Measurements from ENCODE around the gene CPA1. TPM values are rescaled to one million over a fixed set of nuclear protein-coding genes. Genes with fewer than 3 reads are reported as not detected.

CPA1 gene
- total and polyA plus RNA-seq, 5 experiments from 2014 or later = 0.26 TPM; not detected in 4

DNA sequence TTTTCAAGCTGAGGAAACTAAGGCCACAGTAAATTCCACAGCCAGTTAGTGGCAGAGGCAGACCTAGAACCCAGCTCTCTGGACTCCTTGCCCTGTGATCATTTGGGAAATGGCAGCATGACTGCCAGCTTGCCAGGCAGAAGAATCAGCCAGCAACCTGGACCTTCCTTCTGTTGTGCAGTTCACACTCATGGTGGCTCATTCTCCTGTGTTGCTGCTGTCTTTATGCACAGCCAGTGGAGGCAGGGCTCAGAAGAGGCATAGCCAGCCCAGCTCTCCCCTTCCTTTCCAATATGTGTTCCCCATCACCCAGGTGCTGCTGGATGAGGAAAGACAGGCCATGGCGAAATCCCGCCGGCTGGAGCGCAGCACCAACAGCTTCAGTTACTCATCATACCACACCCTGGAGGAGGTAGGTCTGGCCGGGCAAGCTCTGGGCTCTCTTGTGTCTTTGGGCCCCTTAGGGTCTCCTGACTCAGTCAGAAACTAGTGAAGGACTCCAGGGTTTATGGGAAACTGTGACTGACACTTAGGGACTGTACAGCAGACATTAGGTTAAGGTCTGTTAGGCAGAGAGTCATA is 20.9 kb upstream of the CPA1 start:
- DNase-seq (no peak), ATAC-seq (no peak)
- Mint-ChIP-seq H3K9me3 (peaks cover 0 to 19% (median 12%) of the 10 kb centered on the region in 9 donors), H3K4me3 (no peak overlapping the region), H3K4me1 (peaks cover 0 to 9% (median 6%) of the 10 kb centered on the region in 4 donors), H3K27me3 (no peaks in the 10 kb centered on the region), H3K27ac (peak overlapping the region in 2 of 10 donors; percentile 47 to 77), H3K36me3 (peaks cover 0 to 13% (median 9%) of the 10 kb centered on the region in 3 donors)
- POLR2A ChIA-PET = no interaction called here

DNA sequence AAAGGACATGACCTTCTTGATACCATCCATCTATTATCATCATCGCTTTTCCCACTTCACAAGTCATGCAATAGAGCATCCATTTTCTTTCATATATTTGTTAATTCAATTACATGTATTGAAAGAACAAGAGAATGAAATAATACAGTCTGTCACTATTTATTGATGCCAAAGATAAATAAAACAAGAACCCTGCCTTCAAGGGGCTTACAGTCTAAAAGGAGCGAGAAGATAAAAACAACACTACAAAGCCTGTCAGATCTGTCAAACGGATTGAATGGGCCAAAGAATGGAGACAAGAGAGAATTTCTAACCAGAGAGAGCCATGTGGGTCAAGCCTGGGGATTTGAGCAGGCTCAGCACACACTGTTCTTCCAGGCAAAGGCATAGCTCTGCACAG is 19.8 kb upstream of the CPA1 start:
- peaks cover 0 to 19% (median 12%) of the 10 kb centered on the region in 9 donors for H3K9me3 Mint-ChIP-seq
- peaks cover 0 to 13% (median 9%) of the 10 kb centered on the region in 3 donors for H3K36me3 Mint-ChIP-seq
- no peak for ATAC-seq
- H3K27me3 Mint-ChIP-seq = no peaks in the 10 kb centered on the region
- H3K4me3 Mint-ChIP-seq = no peak overlapping the region
- peaks cover 0 to 17% (median 11%) of the 10 kb centered on the region in 4 donors for H3K4me1 Mint-ChIP-seq
- H3K27ac Mint-ChIP-seq = no peak overlapping the region
- no peak for DNase-seq
- POLR2A ChIA-PET = no interaction called here

DNA sequence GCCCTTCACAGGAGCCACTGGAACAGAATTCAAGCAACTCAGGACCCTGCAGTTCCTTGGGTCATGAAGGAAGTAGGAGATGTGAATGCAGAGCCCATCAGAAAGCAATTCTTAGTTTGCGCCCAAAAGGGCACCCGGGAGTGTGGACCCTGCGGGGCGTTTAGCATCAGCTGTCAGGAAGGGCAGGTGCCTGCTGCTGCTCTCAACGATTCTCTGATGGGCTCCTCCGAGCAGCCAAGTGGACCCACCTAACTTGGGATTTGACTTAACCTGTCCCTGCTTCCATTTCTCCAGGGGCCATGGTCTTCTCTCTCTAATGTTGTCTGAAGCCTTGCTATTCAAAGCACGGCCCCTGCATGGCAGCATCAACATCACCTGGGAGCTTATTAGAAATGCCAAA is 18.6 kb upstream of the CPA1 start:
- H3K36me3 Mint-ChIP-seq = peaks cover 0 to 13% (median 9%) of the 10 kb centered on the region in 3 donors
- peaks cover under 1 to 28% (median 19%) of the 10 kb centered on the region in 4 donors for H3K4me1 Mint-ChIP-seq
- POLR2A ChIA-PET = no interaction called here
- H3K4me3 Mint-ChIP-seq = no peak overlapping the region
- ATAC-seq (no peak), DNase-seq (no peak)
- peaks cover 0 to 19% (median 12%) of the 10 kb centered on the region in 9 donors for H3K9me3 Mint-ChIP-seq
- H3K27ac Mint-ChIP-seq = no peak overlapping the region
- H3K27me3 Mint-ChIP-seq = no peaks in the 10 kb centered on the region

DNA sequence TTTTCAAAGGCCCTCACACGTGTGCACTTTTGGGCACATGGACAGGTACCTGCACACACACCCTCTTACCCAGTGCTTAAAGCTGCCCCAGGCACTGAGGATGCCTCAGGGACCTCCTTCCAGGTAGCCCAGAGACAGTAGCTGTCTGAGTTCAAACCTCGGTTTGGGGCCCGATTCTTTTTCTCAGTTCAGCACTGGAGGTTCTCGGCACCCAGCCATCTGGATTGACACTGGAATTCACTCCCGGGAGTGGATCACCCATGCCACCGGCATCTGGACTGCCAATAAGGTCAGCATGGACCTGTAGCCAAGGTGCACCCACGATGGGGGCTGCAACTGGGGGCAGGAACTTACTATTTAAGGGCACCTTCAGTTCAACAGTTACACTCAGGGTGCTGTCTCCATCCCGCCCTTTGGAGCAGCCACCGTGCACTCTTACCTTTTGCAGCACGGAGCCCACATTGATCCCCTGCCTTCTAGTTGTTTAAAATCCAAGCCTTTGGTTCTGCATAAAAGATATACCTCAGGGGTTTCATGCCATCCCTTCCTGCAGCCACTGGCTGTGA is 18.0 kb upstream of the CPA1 start:
- Mint-ChIP-seq H3K4me3 (no peak overlapping the region), H3K9me3 (peaks cover 0 to 19% (median 12%) of the 10 kb centered on the region in 9 donors), H3K36me3 (peaks cover 0 to 14% (median 9%) of the 10 kb centered on the region in 3 donors), H3K27ac (no peak overlapping the region), H3K27me3 (no peaks in the 10 kb centered on the region), H3K4me1 (peaks cover 7 to 35% (median 25%) of the 10 kb centered on the region in 4 donors)
- POLR2A ChIA-PET = no interaction called here
- DNase-seq = no peak
- ATAC-seq = no peak

DNA sequence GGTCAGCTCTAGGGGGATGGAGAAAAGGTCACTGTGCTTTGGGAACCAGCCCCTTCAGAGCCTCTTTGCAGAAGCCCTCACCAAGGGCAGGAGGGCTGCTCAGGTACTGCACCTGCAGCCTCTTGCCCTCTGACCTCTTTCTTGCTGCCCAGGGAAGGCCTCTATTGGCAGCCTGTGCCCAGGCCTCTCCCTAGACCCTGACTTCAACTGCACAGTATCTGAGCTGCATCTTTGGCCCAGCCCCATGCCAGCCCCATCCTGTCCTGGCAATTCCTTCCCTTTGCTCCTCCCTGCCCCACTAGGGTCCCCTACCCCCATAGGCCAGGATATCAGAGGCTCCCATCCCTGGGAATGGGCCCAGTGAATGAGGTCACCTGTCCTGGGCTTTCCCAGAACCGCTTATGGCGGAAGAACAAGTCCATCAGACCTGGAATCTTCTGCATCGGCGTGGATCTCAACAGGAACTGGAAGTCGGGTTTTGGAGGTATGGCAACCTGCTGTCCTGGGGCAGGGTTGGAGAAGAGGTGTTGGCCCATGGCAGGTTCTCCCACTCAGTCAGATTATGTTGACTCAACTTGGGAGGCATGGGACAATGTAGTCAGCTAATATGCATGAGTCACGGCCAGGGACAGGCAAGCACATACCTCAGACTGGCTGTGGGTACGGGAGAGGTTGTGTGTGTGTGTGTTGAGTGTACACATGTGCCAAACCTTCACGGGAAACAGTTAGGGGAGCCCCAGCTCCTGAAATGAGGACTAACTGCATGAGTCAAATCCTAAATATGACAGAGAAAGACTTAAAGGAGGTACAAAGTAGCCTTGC is 17.1 kb upstream of the CPA1 start:
- ATAC-seq (no peak), DNase-seq (no peak)
- POLR2A ChIA-PET = interaction anchor here (0.9 kb wide), 1 partner anchor 39 kb away, joined by 3 read pairs; no protein-coding TSS in a partner anchor
- peaks cover 0 to 19% (median 12%) of the 10 kb centered on the region in 9 donors for H3K9me3 Mint-ChIP-seq
- H3K36me3 Mint-ChIP-seq = peaks cover 0 to 15% (median 9%) of the 10 kb centered on the region in 3 donors
- no peaks in the 10 kb centered on the region for H3K27me3 Mint-ChIP-seq
- H3K27ac Mint-ChIP-seq = no peak overlapping the region
- H3K4me3 Mint-ChIP-seq = no peak overlapping the region
- H3K4me1 Mint-ChIP-seq = peaks cover 10 to 44% (median 30%) of the 10 kb centered on the region in 4 donors

DNA sequence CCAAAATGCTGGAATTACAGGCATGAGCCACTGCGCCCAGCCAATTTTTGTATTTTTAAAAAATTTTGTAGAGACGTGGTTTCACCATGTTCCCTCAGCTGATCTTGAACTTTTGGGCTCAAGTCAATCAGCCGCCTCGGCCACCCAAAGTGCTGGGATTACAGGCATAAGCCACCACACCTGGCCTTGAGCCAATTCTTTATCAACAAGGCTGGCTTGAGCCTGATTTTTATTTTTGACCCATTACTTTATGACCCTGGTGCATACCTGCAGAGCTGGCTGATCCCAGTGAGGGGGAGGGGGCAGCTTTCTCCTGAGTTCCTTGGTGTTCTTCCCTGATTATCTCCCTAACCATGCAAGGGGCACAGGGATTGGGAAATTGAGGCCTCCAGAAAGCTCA is 15.8 kb upstream of the CPA1 start:
- POLR2A ChIA-PET = interaction anchor here (0.9 kb wide), 1 partner anchor 37 kb away, joined by 3 read pairs; no protein-coding TSS in a partner anchor
- no peak overlapping the region for H3K4me3 Mint-ChIP-seq
- DNase-seq = no peak
- peak overlapping the region in 1 of 10 donors; percentile 9 for H3K27ac Mint-ChIP-seq
- H3K27me3 Mint-ChIP-seq = no peaks in the 10 kb centered on the region
- H3K36me3 Mint-ChIP-seq = peaks cover 0 to 11% (median 7%) of the 10 kb centered on the region in 3 donors
- H3K9me3 Mint-ChIP-seq = peaks cover 0 to 13% (median 7%) of the 10 kb centered on the region in 9 donors
- H3K4me1 Mint-ChIP-seq = peaks cover 16 to 56% (median 42%) of the 10 kb centered on the region in 4 donors
- ATAC-seq = no peak

GRCh38 chr7:130365088-130365487 is 15.2 kb upstream of the CPA1 start:
- Mint-ChIP-seq H3K36me3 (peaks cover 0 to 8% (median 5%) of the 10 kb centered on the region in 3 donors), H3K4me3 (peak overlapping the region in 8 of 10 donors; percentile 36 to 90 (median 73)), H3K9me3 (peaks cover 0 to 12% (median 4%) of the 10 kb centered on the region in 9 donors), H3K4me1 (peaks cover 17 to 62% (median 48%) of the 10 kb centered on the region in 4 donors), H3K27me3 (no peaks in the 10 kb centered on the region), H3K27ac (peak overlapping the region in 8 of 10 donors; percentile 44 to 98 (median 92))
- POLR2A ChIA-PET = interaction anchor here (1.1 kb wide), 1 partner anchor 76 kb away, joined by 3 read pairs; the partner anchor contains the start of gene CEP41
- ATAC-seq = no peak
- no peak for DNase-seq

- peaks cover 0 to 8% (median 0%) of the 10 kb centered on the region in 9 donors for H3K9me3 Mint-ChIP-seq
- H3K4me3 Mint-ChIP-seq = peak overlapping the region in 9 of 10 donors; percentile 36 to 90 (median 77)
- H3K27ac Mint-ChIP-seq = peak overlapping the region in 9 of 10 donors; percentile 83 to 98 (median 96)
- POLR2A ChIA-PET = interaction anchor here (1.1 kb wide), 1 partner anchor 75 kb away, joined by 3 read pairs; the partner anchor contains the start of gene CEP41
- peaks cover 0 to 3% (median 0%) of the 10 kb centered on the region in 3 donors for H3K36me3 Mint-ChIP-seq
- no peaks in the 10 kb centered on the region for H3K27me3 Mint-ChIP-seq
- ATAC-seq (peak; percentile 8 to 20), DNase-seq (peak in 5 of 10 donors; percentile 20 to 61 (median 36))
- H3K4me1 Mint-ChIP-seq = peaks cover 17 to 64% (median 49%) of the 10 kb centered on the region in 4 donors
Observed at GRCh38 chr7:130365511-130366441, 14.5 kb upstream of the CPA1 start.

GRCh38 chr7:130366564-130366963 is 13.7 kb upstream of the CPA1 start:
- Mint-ChIP-seq H3K36me3 (peaks cover 0 to 3% (median 0%) of the 10 kb centered on the region in 3 donors), H3K4me3 (peak overlapping the region in 9 of 10 donors; percentile 69 to 90 (median 86)), H3K9me3 (peaks cover 0 to 1% (median 0%) of the 10 kb centered on the region in 9 donors), H3K27me3 (no peaks in the 10 kb centered on the region), H3K4me1 (peaks cover 17 to 64% (median 48%) of the 10 kb centered on the region in 4 donors), H3K27ac (peak overlapping the region; percentile 79 to 98 (median 94))
- ATAC-seq (no peak), DNase-seq (peak in 1 of 10 donors; percentile 1)
- POLR2A ChIA-PET = no interaction called here

DNA sequence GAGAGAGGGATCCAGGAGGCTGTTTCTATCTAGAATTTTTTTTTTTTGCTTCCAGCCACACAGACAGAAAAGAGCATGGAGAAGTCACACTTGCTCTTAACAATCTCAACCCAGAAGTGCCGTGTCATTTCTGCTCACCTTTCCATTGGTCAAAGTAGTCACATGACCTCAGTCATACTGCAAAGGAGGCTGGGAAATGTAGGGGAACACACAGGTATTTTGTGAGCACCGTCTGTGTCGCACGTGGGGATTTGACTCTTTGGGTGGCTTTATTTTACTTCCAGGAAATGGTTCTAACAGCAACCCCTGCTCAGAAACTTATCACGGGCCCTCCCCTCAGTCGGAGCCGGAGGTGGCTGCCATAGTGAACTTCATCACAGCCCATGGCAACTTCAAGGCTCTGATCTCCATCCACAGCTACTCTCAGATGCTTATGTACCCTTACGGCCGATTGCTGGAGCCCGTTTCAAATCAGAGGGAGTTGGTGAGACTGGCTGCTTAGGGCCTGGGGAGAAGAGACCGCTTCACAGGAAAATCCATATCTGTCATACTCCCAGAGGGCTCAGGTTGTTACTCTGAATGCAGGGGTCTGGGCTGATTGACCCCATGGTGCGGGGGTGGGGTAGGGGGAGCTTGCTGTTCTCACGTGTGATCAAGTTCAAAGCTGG is 13.1 kb upstream of the CPA1 start:
- DNase-seq = peak in 7 of 10 donors; percentile 27 to 84 (median 77)
- peak overlapping the region in 9 of 10 donors; percentile 69 to 90 (median 86) for H3K4me3 Mint-ChIP-seq
- peaks cover 0 to 3% (median 0%) of the 10 kb centered on the region in 3 donors for H3K36me3 Mint-ChIP-seq
- ATAC-seq = peak; percentile 80 to 88
- H3K27me3 Mint-ChIP-seq = no peaks in the 10 kb centered on the region
- H3K9me3 Mint-ChIP-seq = peaks cover 0 to 1% (median 0%) of the 10 kb centered on the region in 9 donors
- H3K4me1 Mint-ChIP-seq = peaks cover 17 to 70% (median 51%) of the 10 kb centered on the region in 4 donors
- peak overlapping the region; percentile 79 to 98 (median 94) for H3K27ac Mint-ChIP-seq
- POLR2A ChIA-PET = interaction anchor here (0.8 to 2.3 kb wide), 5 partner anchors 27 to 94 kb away, joined by 3 to 12 read pairs (median 4); no protein-coding TSS in a partner anchor

Data from naive thymus-derived CD8-positive, alpha-beta T cell (primary cell).